Endometrial microvascular endothelial cells (primary cell): ENCODE results near the gene ASNSD1. TPM values are rescaled to one million over a fixed set of nuclear protein-coding genes. Genes with fewer than 3 reads are reported as not detected.
"Not testable (repeated sequence)": the region's sequence is repeated elsewhere in the genome, so short reads cannot be mapped to it uniquely, and the experiment has no call there.

Experiments used
- in situ Hi-C: cut with HindIII; loops from 2 replicates; pipeline ENCODE4 v1.10.0; 2017; ENCODE audit warnings: low sequenced_read_pairs, low pct_unique_long_range_greater_than_20kb; ENCODE audit errors: inconsistent ontology term
- total RNA-seq: library from RNA; depleted of rRNA; stranded (reverse); fragments of >200 nt; gene quantifications from one replicate; pipeline ENCODE4 v1.2.3, GENCODE V29; 2015; ENCODE audit errors: inconsistent ontology term

The ASNSD1 gene
- total RNA-seq, 1 donor from 2014 or later = 62.3 TPM

DNA sequence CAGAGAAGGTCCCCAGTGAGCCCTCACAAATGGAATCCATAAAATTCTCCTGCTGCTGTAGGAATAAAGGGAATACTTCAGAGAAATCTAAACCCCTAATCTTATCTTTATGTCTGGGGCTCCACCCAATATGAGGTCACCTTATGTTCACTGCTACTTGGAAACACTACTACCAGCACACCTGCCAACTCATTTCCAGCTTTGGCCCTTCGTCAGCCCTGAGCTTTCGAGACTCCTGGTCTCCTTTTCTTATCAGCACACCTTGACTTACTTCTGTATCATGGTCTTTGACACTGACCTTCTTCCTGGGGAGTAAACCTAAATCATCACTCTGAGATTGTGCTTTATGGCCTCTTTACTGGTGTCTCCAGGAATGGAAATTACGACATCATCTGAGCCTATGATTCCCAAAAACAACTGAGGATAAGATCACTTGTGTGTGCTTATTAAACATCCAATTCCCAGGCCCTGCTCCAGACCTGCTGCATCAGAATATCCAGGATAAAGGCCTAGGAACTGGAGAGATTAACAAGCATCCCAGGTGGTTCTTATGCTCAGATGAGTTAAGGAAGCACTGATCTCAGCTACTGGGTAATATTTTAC, 22.2 kb upstream of the ASNSD1 start:
- in situ Hi-C loops = loop anchor here (25.0 kb wide), 1 partner anchor 177 kb away; no protein-coding TSS in a partner anchor

DNA sequence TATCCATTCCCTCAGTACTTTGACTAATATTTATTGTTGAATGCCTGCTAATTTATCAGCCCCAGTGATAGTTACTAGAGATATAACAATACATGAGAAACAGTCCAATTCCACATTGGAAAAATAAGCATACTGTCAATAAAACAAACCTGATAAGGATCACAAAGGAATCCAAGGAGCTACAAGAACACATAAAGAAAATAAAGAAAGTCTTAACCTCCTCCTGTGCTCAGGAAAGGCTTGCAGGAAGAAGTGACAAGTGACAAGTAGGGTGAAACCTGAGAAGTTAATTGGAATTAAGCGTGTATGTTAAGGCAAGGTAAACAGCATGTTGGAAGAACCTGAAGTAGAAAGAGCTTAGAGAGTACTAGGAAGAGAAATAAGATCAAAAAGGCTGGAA, 20.3 kb upstream of the ASNSD1 start:
- in situ Hi-C loops = loop anchor here (25.0 kb wide), 1 partner anchor 179 kb away; no protein-coding TSS in a partner anchor

DNA sequence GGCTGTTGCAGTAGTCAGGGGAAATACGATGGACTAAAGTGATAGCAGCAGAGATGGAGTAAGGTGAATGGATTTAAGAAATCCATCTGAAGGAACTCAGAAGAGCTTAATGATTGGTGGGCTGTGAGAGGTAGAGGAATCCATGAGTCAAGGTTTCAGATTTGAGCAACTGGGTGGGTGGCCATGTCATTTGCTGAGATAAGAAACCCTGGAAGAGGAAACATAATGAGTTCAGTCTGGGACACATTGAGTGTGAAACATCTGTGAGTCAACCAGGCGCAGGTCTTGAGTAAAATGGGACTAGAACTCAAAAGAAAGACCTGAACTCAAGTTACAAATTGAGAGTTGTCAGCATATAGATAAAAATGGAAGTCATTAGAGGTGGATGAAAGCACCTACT, 19.7 kb upstream of the ASNSD1 start:
- in situ Hi-C loops = loop anchor here (25.0 kb wide), 1 partner anchor 179 kb away; no protein-coding TSS in a partner anchor

DNA sequence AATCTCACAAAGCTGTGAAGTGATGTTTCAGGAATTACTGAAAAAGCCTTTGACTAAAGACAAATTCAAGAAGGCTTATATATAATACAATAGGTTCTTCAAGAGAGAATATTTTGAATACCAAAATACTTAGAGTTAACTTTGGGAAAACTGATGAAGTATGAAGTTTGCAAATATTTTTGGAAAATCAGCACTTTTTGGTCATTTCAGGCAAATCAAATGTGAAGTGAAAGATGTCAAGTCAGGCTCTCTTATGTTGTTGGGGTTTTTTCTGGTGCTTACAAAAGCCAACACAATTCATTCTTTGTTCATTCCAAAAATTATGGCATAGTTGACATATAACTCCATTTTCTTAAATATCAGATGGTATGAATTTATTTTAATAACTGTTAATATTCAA, 14.7 kb upstream of the ASNSD1 start:
- in situ Hi-C loops = loop anchor here (25.0 kb wide), 1 partner anchor 184 kb away; no protein-coding TSS in a partner anchor

DNA sequence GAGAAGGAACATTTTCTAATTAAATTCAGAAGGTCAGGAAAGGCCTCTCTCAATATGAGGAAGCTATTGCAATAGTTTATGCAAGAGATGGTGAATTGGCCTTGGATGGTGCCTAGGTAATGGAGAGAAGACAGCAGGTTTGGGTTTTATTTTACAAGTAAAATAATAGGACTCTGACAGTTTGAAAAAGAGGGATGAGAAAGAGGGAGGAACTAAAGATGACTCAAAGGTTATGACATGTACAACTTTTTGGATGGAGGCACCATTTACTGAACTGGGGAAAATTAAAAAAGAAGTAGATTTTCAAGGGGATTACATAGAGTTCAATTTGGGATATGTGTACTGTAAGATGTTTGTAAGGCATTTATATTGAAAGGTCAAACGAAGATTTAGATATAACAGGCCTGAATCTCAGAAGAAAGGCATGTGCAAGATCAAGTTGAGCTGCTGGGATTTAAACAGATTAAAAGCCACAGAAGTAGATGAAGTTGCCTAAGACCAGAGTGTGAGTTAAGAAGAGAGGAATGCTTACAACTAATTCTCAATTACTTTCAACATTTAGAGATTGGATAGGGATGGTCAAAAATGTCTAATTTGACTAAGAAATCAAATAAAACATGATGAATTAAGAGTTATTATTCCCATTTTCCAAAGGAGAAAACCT, 12.3 kb upstream of the ASNSD1 start:
- in situ Hi-C loops = loop anchor here (25.0 kb wide), 1 partner anchor 187 kb away; no protein-coding TSS in a partner anchor

DNA sequence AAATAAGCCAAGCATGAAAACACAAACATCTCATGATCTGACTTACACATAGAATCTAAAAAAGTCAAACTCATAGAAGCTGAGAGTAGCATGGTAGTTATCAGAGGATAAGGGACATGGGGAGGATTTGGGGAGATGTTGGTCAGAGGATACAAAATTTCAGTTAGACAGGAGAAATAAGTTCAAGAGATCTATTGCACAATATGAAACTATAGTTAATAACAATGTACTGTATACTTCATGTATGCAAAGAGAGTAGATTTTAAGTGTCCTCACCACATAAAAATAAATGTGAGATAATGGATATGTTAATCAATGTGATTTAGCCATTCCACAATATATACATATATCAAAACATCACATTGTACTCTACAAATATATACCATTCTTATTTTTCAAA, 10.0 kb upstream of the ASNSD1 start:
- in situ Hi-C loops = no loop called here

DNA sequence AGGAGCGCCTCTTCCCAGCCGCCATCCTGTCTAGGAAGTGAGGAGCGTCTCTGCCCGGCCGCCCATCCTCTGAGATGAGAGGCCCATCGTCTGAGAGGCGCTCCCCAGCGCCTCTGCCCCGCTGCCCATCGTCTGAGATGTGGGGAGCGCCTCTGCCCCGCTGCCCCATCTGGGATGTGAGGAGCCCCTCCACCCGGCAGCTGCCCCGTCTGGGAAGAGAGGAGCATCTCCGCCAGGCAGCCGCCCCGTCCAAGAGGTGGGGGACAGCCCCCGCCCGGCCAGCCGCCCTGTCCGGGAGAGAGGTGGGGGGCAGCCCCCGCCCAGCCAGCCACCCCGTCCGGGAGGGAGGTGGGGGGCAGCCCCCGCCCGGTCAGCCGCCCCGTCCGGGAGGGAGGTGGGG, 7.8 kb upstream of the ASNSD1 start:
- in situ Hi-C loops = not testable (repeated sequence)

DNA sequence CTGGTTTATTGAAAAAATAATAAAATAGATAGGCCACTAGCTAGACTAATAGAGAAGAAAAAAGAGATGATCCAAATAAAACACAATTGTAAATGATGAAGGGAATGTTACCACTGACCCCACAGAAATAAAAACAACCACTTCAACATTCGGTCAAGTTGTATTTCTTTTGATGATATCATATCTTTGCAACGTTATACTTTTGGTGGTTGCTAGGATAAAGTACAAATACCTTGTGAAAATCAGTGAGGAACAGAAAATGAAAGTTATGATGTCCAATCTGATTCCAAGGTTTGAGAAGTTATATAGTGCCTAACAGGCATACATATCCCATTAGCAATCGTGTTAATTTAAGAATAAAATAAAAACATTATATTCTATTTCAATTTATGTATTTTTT, 6.6 kb upstream of the ASNSD1 start:
- in situ Hi-C loops = no loop called here

DNA sequence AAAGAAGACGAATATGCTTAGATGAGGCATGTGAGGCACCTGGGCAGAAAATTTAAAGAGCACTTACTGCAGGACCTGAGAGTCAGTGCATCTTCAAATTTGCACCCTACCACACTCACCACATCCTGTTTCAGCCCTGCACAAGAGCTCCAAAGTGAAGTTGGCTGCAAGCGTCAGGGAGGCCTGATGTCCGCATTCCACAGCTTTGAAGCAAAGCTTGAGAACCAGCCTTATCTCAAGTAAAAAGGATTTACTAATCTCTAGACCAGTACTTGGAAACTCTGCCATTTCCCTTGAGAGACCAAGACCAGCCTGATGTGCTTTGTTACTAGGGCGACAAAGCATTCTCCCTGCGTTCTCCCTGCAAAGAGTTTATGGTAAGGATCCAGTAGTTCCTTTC, 3.4 kb upstream of the ASNSD1 start:
- in situ Hi-C loops = no loop called here

DNA sequence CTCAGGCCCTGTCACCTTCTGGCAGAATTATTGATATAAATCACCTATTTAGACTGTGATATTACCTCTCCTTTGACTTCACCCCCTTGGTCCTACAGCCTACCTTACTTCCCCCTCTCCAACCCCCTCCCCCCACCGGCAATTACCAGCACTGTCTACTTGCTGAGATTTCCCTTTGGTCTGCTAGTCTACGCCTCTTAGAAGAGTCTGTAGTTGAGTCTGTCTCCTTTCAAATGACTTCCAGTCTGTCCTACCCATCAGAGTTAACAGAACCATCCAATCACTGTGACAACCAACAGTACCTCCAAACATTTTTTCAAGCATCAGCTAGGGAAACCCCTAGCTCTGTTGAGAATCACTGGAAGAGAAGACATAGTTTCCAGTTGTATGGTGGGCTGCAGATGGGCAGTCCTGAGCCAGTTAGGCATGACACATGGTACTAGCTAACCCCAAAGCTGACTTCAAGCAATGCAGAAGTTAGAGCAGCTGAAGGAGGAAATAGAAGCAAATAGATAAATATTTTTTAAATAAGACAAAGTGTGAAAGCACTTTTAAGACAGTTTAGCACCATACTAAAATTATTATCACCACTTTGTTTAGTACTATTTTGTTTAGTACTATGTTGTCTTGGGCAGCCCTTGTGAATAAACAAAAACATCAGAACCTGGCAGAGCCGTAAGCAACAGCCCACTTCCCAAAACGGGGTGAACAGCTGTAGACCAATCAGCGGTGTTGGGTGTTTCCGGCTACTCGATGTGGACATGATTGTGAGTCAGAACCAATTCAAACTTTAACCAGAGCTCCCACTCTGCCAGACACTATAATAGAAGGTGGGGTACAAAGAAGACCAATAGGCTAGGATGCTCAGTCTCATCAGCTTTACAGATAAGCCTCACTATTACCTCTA, 2.7 kb upstream of the ASNSD1 start:
- in situ Hi-C loops = no loop called here

DNA sequence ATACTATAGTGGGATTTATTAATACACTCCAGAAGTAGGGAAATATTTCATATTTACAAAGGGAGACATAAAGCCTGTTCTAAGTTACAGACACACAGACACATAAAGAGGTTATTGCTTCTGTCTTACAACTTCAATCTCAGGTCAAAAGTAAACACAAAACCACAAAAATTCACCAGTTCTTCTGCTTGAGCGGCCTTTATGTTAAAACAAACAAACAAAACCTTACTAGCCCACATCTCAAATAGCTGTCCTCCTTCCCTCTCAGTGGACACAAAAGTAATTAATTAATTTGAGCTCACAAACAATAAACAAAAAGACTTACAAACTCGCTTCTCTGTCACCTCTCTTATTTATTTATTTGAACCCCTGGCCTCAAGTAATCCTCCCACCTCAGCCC, 1.5 kb upstream of the ASNSD1 start:
- in situ Hi-C loops = no loop called here

DNA sequence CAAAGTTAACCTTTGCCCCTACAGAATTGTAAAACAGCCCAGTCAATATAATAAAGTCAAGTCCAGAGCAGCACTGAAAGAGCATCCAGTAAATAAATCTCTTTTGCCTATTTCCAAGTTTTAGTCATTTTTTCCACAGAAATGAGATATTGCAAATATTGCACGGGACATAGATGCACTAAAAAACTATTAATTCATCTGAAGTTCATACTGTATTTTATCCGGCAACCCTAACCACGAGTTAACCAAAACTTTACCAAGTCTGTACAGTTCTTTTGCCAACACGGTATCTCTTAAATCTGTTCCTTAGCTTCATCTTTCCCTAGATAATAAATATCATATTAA, 484 bp upstream of the ASNSD1 start:
- in situ Hi-C loops = no loop called here

DNA sequence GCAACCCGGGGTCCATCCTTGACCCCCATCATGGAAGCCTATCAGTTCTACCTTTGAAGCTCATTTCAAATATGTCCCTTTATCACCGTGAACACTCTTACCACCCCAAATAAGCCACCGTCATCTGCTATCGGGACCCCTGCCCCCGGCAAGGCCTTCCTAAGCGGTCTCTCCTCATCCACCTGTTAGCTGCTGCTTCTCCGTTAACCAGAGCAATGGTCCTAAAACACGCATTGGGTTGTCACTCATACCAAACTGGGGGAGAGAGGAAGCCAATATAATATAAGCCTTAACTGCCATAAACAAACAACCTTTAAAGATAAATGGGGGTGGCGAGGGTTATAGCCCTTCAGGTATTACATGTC, 680 bp downstream of the ASNSD1 start:
- in situ Hi-C loops = no loop called here

DNA sequence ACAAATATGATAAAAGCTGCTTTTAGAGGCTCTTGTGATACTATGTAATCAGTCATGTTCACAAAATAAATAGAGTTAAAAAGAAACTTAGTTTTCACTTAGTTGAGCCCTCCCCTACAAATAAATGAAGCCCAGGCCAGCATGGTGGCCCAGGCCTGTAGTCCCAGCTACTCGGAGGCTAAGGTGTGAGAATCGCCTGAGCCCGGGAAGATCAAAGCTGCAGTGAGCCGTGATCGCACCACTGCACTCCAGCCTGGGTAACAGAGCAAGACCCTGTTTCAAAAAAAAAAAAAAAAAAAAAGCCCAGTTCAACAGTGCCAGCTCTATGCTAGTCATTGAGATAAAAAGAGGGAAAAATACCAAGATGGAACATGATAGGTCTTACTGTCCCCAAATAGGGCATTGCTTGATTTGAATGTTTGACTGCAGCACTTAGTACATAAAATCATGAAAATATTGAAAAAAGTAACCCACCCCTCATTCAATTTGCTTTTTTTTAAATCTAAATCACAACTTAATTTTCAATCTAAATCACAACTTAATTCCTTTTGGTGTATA, 1.5 kb downstream of the ASNSD1 start:
- in situ Hi-C loops = no loop called here

DNA sequence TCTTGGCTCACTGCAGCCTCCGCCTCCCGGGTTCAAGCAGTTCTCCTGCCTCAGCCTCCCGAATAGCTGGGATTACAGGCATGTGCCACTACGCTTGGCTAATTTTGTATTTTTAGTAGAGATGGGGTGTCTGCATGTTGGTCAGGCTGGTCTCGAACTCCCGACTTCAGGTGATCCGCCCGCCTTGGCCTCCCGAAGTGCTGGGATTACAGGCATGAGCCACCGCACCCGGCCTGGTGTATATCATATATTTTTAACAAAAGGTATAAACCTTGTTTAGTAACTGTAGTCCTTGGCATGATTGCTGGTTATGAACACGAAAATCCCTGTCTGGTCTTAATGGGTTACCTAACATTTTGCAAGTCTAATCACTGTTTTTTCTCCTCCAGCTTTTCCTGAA, 2.1 kb downstream of the ASNSD1 start:
- in situ Hi-C loops = not testable (repeated sequence)

DNA sequence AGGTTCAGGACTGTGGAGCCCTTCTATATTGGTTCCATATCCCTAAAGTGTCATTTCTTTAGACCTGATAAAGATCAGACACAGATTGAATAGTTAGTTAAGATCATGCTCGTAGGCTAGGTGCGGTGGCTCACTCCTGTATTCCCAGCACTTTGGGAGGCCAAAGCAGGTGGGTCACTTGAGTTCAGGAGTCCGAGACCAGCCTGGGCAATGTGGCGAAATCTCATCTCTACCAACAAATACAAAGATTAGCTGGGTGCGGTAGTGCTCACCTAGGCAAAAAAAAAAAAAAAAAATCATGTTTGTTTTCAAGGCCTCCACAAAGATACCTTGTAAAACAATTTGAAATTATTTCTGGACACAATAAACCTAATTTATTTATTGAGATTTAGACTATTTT, 8.7 kb downstream of the ASNSD1 start:
- in situ Hi-C loops = no loop called here

DNA sequence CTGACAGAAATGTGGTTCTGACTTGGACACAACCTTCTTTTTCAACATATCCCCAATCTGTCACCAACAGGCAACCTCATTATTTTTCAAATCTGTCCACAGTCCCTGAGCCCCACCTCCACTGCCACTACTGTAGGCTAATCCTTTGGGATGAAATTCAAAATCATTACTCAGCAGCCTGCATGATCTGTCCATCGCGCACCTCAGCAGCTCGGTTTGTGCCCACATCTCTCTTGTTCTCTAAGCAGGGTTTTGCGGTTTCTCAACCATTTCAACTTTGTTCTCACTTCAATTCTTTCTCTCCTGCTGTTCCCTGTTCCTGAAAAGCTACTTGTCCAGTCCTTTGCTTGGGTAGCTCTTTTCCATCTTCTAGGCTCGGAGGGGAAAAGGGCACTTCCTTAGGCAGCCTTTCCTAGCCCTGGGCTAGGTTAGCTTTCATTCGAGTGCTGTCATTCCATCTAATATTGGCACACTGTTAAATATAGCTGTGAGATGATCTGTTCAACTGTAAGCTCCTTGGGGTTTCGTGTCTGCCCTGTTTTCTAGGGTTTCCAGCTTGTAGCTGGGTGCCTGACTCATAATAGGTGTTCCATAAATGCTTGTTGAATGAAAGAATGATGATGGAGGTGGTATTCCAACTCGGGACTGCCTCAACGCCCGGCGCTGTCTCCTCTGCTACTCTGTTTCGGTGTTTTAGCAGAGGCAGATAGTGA, 12.6 kb downstream of the ASNSD1 start:
- in situ Hi-C loops = no loop called here

DNA sequence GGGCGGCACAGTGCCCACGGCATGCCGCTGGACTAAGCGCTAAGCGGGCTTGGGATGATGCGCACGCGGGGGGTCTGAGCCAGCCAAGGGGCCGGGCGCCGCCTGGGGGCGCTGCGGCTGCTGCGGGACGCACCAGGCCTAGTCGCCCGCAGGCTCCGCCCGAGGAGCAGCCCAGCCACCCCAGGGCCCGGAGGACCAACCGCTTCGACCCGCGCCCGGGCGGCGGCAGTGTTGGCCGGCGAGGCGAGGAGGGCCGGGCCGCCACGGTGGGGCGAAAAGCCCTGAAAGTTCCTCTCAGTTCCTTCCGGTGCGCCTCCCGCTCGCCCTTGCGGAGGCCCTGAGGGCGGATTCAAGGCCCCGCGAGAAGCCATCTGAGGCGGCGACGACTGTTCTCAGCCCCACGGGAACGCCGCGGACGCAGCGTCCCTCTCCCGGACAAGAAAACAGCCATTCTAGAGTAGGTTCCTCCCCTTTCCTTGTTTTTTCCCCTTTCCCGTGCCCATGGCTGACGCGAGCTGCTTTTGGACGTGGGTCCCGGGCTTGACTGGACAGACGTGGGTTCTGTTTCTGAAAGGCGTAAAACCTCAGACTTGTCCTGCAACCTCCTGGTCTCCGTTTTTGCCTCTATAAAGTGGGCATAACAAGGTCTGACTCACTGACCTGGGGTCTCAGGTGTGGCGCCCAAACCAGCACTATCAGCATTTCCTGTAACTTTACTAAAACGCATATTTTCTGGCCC, 13.3 kb downstream of the ASNSD1 start, which contains the start of gene ANKAR:
Gene ANKAR, plus strand, starts transcription at position 297 of the 739 bp plus-strand sequence. CDS start 1,821 bp downstream, outside the sequence.
- in situ Hi-C loops = no loop called here
